ENCODE measurements around the gene F12. TPM values are rescaled to one million over a fixed set of nuclear protein-coding genes. Genes with fewer than 3 reads are reported as not detected.
A peak's percentile ranks its signal among the peaks of the same experiment; 100 is the strongest.

The F12 gene
- total RNA-seq, 1 donor from 2014 or later, result 0.69 TPM

DNA sequence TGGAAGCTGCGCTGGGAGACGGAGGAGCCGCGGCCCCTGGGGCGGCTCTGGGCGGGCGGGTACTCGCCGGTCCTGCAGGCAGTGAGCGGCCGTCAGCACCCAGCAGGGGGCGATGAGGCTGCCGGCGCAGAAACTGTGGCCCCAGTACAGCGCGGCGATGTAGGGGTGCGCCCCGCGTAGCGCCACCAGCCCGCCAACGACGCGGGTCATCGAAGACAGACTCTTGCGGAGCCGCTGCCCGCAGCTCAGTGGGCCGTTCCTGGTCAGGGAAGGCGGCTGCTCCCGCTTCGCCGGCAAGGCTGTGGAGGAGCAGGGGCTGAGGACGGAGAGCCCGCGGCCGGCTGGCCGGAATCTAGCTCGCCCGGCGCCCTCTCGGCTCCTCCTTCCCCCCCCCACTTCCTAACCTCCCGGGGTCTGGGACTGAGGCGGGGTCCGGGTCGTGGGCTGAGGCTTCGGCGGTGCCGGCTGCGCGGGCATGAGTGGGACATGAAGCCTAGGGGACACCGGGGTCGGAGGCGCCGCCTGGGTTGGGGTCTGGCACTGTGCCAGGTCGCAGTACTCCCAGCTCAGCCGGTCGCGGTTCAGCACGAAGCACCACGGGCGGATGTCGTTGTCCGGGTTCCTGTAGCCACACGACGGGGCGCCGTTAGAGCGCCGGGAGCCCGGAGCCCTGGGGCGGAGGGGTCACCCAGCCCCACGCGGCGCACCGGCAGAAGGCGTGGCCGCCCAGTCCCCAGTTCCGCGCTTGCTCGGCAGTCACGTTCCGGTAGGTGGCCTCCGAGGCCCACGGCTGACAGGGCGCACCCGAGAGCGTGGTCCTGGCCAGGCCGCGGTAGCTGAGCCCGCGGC is 5.3 kb downstream of the F12 start:
- peak; percentile 74 for TF ChIP-seq CTCF (IDR thresholded peaks at IDR 0.05)
- ATAC-seq (peak; percentile 91), DNase-seq (peak; percentile 93)
- Histone ChIP-seq H3K27ac (no peak overlapping the region), H3K4me1 (peaks cover 43% of the 10 kb centered on the region), H3K36me3 (no peaks in the 10 kb centered on the region), H3K27me3 (peaks cover 50% of the 10 kb centered on the region), H3K9me3 (no peaks in the 10 kb centered on the region), H3K4me3 (peak overlapping the region; percentile 63)
- intact Hi-C loops (cut with DNase I), result loop anchor here (10.0 kb wide), 1 partner anchor 51 kb away; no protein-coding TSS in a partner anchor

- Histone ChIP-seq H3K4me3 (peak overlapping the region; percentile 63), H3K9me3 (no peaks in the 10 kb centered on the region), H3K4me1 (peaks cover 43% of the 10 kb centered on the region), H3K36me3 (no peaks in the 10 kb centered on the region), H3K27me3 (peaks cover 58% of the 10 kb centered on the region), H3K27ac (no peak overlapping the region)
- ATAC-seq (no peak), DNase-seq (no peak)
- no peak for TF ChIP-seq CTCF (IDR thresholded peaks at IDR 0.05)
- intact Hi-C loops (cut with DNase I), result loop anchor here (10.0 kb wide), 1 partner anchor 52 kb away; no protein-coding TSS in a partner anchor
Observed at GRCh38 chr5:177403102-177403791, 6.1 kb downstream of the F12 start.

- Histone ChIP-seq H3K27me3 (peaks cover 59% of the 10 kb centered on the region), H3K4me3 (peak overlapping the region; percentile 63), H3K36me3 (no peaks in the 10 kb centered on the region), H3K27ac (no peak overlapping the region), H3K9me3 (no peaks in the 10 kb centered on the region), H3K4me1 (peaks cover 43% of the 10 kb centered on the region)
- peak; percentile 35 for TF ChIP-seq CTCF (IDR thresholded peaks at IDR 0.05)
- ATAC-seq (peak; percentile 71), DNase-seq (peak; percentile 87)
- intact Hi-C loops (cut with DNase I), result loop anchor here (10.0 kb wide), 1 partner anchor 52 kb away; no protein-coding TSS in a partner anchor
Observed at GRCh38 chr5:177402271-177403043, 6.9 kb downstream of the F12 start.

DNA sequence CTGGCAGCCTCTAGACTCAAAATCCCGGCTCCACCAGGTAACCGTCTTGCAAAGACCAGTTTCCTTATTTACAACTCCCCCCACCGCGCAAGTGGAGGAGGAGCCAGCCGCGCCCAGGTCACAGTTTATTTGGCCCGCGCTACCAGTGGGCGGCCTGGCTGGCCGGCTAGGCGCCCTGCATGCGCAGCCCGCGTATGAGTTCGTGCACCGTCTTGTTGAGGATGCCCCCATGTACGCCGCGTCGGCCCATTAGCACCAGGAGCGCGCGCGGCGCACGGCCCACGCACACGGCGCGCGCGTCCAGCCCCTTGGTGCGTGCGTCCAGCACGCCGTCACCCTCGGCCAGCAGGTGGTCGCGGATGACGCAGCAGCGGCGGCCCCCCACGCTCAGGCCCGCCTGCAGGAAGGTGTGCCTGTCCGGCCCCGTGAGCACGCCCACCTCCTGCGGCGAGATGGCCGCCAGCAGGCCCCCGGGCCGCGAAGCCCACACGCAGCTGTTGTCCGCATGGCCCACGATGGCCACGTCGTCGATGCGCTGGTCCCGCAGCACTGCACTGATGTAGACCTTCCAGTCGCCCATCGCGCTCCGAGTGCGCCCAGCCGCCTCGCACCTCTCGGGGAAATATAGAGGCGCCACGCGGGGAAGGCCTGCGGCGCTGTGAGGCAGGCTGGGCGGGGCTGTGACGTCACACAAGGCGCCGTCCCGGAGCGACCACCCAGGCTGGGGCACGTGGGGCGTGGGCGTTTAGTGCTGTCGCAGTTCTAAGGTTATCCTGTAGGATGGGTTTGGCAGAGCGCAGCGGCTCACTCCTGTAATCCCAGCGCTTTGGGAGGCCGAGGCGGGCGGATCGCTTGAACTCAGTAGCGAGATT is 9.1 kb downstream of the F12 start, which contains the start of gene PFN3:
TSS of gene PFN3 (minus strand) at position 665 of the 872 bp plus-strand sequence. CDS start at position 580, 85 bp downstream.
- Histone ChIP-seq H3K36me3 (no peaks in the 10 kb centered on the region), H3K4me1 (peaks cover 37% of the 10 kb centered on the region), H3K9me3 (no peaks in the 10 kb centered on the region), H3K27ac (no peak within 1 kb of the TSS), H3K27me3 (peaks cover 59% of the 10 kb centered on the region), H3K4me3 (no peak within 1 kb of the TSS)
- TF ChIP-seq CTCF (IDR thresholded peaks at IDR 0.05), result no peak
- DNase-seq (no peak), ATAC-seq (no peak)
- intact Hi-C loops (cut with DNase I), result loop anchor here (10.0 kb wide), 1 partner anchor 55 kb away; no protein-coding TSS in a partner anchor
